ENCODE results near the gene RNF214. TPM values are rescaled to one million over a fixed set of nuclear protein-coding genes. Genes with fewer than 3 reads are reported as not detected.

RNF214 gene
- total RNA-seq, result 10 to 100 TPM; 13.2 to 17.9 (median 13.9) TPM

DNA sequence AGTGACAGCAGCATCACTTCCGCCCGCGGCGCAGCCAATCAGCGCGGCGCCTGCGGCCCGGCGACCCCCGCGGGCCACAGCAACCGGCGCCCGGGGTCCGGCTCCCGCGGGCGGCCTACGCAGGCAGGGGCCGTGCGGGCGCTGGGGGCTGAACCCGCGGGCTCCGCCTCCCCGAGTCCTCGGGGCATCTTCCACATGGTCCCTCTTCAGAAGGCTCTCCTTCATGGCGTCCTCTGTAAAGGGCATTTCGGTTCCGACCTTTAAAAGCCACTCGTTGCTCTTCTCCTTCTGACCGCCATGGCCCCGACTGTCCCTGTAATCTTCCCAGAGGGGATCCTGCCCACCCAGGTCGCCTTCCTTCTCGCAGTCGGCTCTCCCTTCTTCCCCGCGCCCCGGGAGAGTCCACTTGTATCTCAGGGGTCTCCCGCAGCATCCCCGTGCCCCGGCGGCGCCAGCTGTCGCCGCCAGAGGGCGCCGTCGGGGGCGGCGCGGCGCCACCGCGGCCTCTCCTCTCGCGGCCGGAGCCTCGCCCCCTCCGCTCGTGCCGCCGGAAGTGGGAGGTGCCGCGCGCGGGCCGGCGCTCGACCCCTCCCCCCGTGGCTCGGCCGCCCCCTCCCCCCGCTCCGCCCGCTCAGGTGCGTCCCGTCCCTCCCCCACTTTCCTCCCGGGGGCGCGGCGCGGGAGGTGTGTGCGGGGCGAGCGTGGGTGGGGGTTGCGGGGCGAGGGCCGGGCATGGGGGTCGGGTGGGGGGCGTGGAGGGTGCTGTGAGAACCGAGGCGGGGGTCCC, at the start of gene RNF214:
RNF214 (plus strand) TSS at position 580 of the 787 bp plus-strand sequence. CDS start 1,602 bp downstream, outside the sequence.
- TF ChIP-seq, protein P1, sequence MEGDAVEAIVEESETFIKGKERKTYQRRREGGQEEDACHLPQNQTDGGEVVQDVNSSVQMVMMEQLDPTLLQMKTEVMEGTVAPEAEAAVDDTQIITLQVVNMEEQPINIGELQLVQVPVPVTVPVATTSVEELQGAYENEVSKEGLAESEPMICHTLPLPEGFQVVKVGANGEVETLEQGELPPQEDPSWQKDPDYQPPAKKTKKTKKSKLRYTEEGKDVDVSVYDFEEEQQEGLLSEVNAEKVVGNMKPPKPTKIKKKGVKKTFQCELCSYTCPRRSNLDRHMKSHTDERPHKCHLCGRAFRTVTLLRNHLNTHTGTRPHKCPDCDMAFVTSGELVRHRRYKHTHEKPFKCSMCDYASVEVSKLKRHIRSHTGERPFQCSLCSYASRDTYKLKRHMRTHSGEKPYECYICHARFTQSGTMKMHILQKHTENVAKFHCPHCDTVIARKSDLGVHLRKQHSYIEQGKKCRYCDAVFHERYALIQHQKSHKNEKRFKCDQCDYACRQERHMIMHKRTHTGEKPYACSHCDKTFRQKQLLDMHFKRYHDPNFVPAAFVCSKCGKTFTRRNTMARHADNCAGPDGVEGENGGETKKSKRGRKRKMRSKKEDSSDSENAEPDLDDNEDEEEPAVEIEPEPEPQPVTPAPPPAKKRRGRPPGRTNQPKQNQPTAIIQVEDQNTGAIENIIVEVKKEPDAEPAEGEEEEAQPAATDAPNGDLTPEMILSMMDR (IDR thresholded peaks at IDR 0.05; ENCODE audit: low read depth), result no peak

DNA sequence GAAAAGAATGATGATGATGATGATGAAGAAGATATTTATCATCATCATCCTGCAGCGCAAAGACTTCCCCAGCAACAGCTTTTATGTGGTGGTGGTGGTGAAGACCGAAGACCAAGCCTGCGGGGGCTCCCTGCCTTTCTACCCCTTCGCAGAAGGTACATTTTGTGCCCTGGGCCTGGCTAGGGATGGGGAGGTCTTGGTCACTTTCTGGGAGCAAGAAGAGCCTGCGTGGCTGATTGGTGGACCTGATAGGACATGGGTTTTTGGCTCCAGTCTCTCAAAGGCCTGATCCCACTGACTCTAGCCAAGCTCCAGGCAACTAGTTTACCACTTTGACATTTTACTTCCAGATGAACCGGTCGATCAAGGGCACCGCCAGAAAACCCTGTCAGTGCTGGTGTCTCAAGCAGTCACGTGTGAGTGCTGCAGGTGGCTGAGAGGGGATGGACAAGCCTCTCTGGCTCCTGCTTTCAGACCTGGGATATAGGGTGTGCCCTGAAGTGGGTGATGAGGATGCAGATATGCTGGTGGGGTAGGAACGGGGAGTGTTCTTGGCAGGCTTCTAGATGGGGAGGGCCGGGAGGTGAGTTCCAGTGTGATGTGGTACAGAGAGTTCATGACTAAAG, 48.6 kb upstream of the RNF214 start:
- TF ChIP-seq, protein P1 (IDR thresholded peaks at IDR 0.05; ENCODE audit: low read depth), result no peak

DNA sequence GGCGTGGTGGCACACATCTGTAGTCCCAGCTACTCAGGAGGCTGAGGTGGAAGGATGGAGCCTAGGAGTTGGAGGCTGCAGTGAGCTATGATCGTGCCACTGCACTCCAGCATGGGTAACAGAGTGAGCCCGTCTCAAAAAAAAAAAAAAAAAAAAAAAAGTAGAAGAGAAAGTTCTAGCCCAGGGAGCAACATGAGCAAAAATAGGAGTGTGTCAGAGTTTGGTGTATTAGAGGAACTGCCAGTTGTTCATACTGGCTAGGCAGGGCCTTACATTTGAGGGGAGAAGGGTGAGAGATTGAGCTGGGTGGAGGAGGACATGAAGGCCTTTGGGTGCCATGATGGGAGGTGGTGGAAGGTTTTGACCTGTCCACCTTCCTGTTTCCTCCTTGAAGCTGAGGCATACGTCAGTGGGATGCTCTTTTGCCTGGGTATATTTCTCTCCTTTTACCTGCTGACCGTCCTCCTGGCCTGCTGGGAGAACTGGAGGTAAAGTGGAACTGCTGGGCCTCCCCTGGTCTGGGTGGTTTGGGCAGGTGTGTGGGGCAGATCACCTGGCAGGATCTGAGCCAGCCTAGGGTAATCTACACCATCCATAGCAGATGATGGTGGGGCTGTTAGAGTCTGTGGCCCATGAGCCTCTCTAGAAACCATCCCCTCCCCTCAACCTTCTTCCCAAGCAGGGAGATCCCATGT, 46.6 kb upstream of the RNF214 start:
- TF ChIP-seq, protein P1 (IDR thresholded peaks at IDR 0.05; ENCODE audit: low read depth), result no peak

DNA sequence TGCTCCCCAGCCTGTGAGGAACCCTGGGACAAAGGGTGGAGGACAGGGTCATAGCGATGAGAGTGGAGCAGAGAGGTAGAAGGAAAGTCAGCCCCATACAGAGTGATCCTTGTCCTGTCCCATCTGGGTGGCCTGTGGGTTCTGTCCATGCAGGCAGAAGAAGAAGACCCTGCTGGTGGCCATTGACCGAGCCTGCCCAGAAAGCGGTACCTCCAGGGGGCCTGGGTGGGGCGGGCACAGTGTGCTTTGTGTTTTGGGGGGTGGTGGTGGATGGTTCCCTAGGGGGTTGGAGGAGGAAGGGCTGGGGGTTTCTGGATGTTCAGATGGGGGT, 46.1 kb upstream of the RNF214 start:
- TF ChIP-seq, protein P1 (IDR thresholded peaks at IDR 0.05; ENCODE audit: low read depth), result no peak

DNA sequence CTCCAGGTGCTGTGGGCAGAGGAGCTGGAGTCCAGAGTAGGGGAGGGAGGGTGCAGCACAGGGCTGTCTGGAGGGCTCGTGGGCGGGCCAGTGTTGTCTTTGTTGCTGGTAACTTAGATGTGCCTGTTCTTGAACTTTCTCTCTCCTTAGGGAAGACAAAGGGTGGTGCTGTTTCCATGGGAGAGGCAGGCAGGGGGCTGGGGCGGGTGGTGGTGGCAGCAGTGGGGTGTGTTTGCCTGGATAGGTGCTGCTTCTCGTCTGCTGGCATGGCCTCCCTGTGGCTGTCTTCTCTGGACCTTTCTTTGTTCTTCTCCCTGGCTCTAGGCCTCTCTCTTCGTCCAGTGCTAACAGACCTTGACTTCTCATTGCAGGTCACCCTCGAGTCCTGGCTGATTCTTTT, 45.5 kb upstream of the RNF214 start:
- TF ChIP-seq, protein P1 (IDR thresholded peaks at IDR 0.05; ENCODE audit: low read depth), result no peak

DNA sequence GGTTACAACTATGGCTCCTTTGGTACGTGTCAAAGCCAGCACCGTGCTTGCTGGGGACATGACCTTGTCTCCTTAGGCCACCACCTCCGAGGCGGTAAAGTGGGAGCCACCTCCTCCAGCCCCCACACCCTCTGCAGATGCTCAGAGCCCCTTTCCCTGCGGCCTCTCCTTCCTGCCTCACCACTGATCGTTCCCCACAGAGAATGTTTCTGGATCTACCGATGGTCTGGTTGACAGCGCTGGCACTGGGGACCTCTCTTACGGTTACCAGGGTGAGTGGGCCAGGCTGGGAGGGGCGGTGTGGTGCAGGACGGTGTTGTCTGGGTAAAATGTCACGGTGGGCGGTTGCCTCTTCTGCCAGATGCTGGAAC, 45.1 kb upstream of the RNF214 start:
- TF ChIP-seq, protein P1 (IDR thresholded peaks at IDR 0.05; ENCODE audit: low read depth), result no peak
